ENCODE measurements around the gene CDH2. TPM values are rescaled to one million over a fixed set of nuclear protein-coding genes. Genes with fewer than 3 reads are reported as not detected.

The CDH2 gene
- total RNA-seq, 4 donors from 2014 or later: 0.20 to 4.4 (median 1.1) TPM; not detected in 1

- no peaks in the 10 kb centered on the region for H3K9me3 ChIP-seq
- intact Hi-C loops (cut with DNase I; ENCODE audit: low total_unique reads) (no loop called here), in situ Hi-C loops (cut with MboI; ENCODE audit: low pct_ligation_motif_present in 1 of 4, low pct_unique_long_range_greater_than_20kb in 1 of 4, low sequenced_read_pairs in 3 of 4) (no loop called here)
- no peak overlapping the region for H3K4me3 ChIP-seq
- TF ChIP-seq EP300 (IDR thresholded peaks at IDR 0.05; ENCODE audit: low read depth) (no peak), POLR2AphosphoS5 (IDR thresholded peaks at IDR 0.05) (no peak), POLR2A (IDR thresholded peaks at IDR 0.05) (no peak), CTCF (IDR thresholded peaks at IDR 0.05) (no peak)
- DNase-seq: no peak
- 80 to 85% methylated on average over 2 of the region's 2 CpGs for WGBS, 2 donors (ENCODE audit: low coverage in 1 of 2)
- no peaks in the 10 kb centered on the region for H3K36me3 ChIP-seq
- no peak overlapping the region for H3K27ac ChIP-seq
- no peaks in the 10 kb centered on the region for H3K4me1 ChIP-seq
- no peaks in the 10 kb centered on the region for H3K27me3 ChIP-seq
Observed at GRCh38 chr18:28068207-28068606, 108.7 kb downstream of the CDH2 start.

- H3K36me3 ChIP-seq: no peaks in the 10 kb centered on the region
- TF ChIP-seq POLR2A (IDR thresholded peaks at IDR 0.05) (no peak), POLR2AphosphoS5 (IDR thresholded peaks at IDR 0.05) (no peak), EP300 (IDR thresholded peaks at IDR 0.05; ENCODE audit: low read depth) (no peak), CTCF (IDR thresholded peaks at IDR 0.05) (no peak)
- intact Hi-C loops (cut with DNase I; ENCODE audit: low total_unique reads): no loop called here
- H3K4me3 ChIP-seq: no peak overlapping the region
- no peaks in the 10 kb centered on the region for H3K4me1 ChIP-seq
- H3K27me3 ChIP-seq: no peaks in the 10 kb centered on the region
- in situ Hi-C loops (cut with MboI; ENCODE audit: low pct_ligation_motif_present in 1 of 4, low pct_unique_long_range_greater_than_20kb in 1 of 4, low sequenced_read_pairs in 3 of 4): no loop called here
- DNase-seq: no peak
- H3K27ac ChIP-seq: no peak overlapping the region
- H3K9me3 ChIP-seq: no peaks in the 10 kb centered on the region
- WGBS, 2 donors (ENCODE audit: low coverage in 1 of 2): 0 to 91% methylated on average over 1 of the region's 1 CpG
Observed at GRCh38 chr18:28067346-28067745, 109.6 kb downstream of the CDH2 start.

- DNase-seq: no peak
- Histone ChIP-seq H3K4me1 (no peaks in the 10 kb centered on the region), H3K4me3 (no peak overlapping the region), H3K9me3 (no peaks in the 10 kb centered on the region), H3K27me3 (no peaks in the 10 kb centered on the region), H3K27ac (no peak overlapping the region), H3K36me3 (no peaks in the 10 kb centered on the region)
- intact Hi-C loops (cut with DNase I; ENCODE audit: low total_unique reads): no loop called here
- 77 to 90% methylated on average over 3 of the region's 3 CpGs for WGBS, 2 donors (ENCODE audit: low coverage in 1 of 2)
- in situ Hi-C loops (cut with MboI; ENCODE audit: low pct_ligation_motif_present in 1 of 4, low pct_unique_long_range_greater_than_20kb in 1 of 4, low sequenced_read_pairs in 3 of 4): no loop called here
- no peak for TF ChIP-seq POLR2AphosphoS5 (IDR thresholded peaks at IDR 0.05)
- TF ChIP-seq CTCF (IDR thresholded peaks at IDR 0.05): no peak
- no peak for TF ChIP-seq EP300 (IDR thresholded peaks at IDR 0.05; ENCODE audit: low read depth)
- no peak for TF ChIP-seq POLR2A (IDR thresholded peaks at IDR 0.05)
Observed at GRCh38 chr18:28065793-28066186, 111.1 kb downstream of the CDH2 start.

GRCh38 chr18:28065031-28065792, 111.7 kb downstream of the CDH2 start:
- intact Hi-C loops (cut with DNase I; ENCODE audit: low total_unique reads): no loop called here
- WGBS, 2 donors (ENCODE audit: low coverage in 1 of 2): 62 to 69% methylated on average over 4 of the region's 4 CpGs

More at GRCh38 chr18:28065031-28065792, 111.7 kb downstream of the CDH2 start:
- H3K27me3 ChIP-seq: no peaks in the 10 kb centered on the region
- no peak overlapping the region for H3K27ac ChIP-seq
- H3K9me3 ChIP-seq: no peaks in the 10 kb centered on the region
- in situ Hi-C loops (cut with MboI; ENCODE audit: low pct_ligation_motif_present in 1 of 4, low pct_unique_long_range_greater_than_20kb in 1 of 4, low sequenced_read_pairs in 3 of 4): no loop called here
- no peaks in the 10 kb centered on the region for H3K36me3 ChIP-seq
- H3K4me1 ChIP-seq: no peaks in the 10 kb centered on the region
- H3K4me3 ChIP-seq: no peak overlapping the region
- DNase-seq: no peak
- no peak for TF ChIP-seq EP300 (IDR thresholded peaks at IDR 0.05; ENCODE audit: low read depth)
- no peak for TF ChIP-seq POLR2A (IDR thresholded peaks at IDR 0.05)
- TF ChIP-seq POLR2AphosphoS5 (IDR thresholded peaks at IDR 0.05): no peak
- no peak for TF ChIP-seq CTCF (IDR thresholded peaks at IDR 0.05)

All from transverse colon (tissue), 4 donors.